SK-N-MC (cell line): ENCODE results near the gene SUPT6H.
"Not testable (repeated sequence)": the region's sequence is repeated elsewhere in the genome, so short reads cannot be mapped to it uniquely, and the experiment has no call there.

Experiments used
- DNase-seq: peaks from one replicate; pipeline ENCODE4 v3.0.0-alpha.2; 2011; ENCODE audit warnings: low read depth, low spot score
- H3K27ac ChIP-seq: fragments of 200-600 bp; sonication (generic); 2 replicates; pipeline ENCODE4 v1.5.1; 2016; ENCODE audit warnings: mixed run types
- H3K36me3 ChIP-seq: fragments of 200-600 bp; sonication (generic); 2 replicates; pipeline ENCODE4 v1.6.1; 2017; ENCODE audit warnings: antibody characterized with exemption, low read length, mixed read lengths; ENCODE audit not compliant: insufficient read depth
- H3K4me3 ChIP-seq: fragments of 200-600 bp; sonication (generic); 2 replicates; pipeline ENCODE4 v1.5.1; 2016
- H3K9ac ChIP-seq: fragments of 200-600 bp; sonication (generic); 2 replicates; pipeline ENCODE4 v1.8.0; 2017; ENCODE audit warnings: mixed run types, mixed read lengths; ENCODE audit not compliant: insufficient read length
- H3K9me3 ChIP-seq: fragments of 200-600 bp; sonication (generic); 2 replicates; pipeline ENCODE4 v1.6.1; 2017; ENCODE audit warnings: low read depth, mild to moderate bottlenecking, antibody characterized with exemption, low read length, moderate library complexity, mixed read lengths
- EZH2 ChIP-seq: fragments of 200-600 bp; sonication (generic); IDR thresholded peaks from one replicate; pipeline ENCODE4 v1.6.1; 2017; ENCODE audit warnings: antibody characterized with exemption
- FOXP2 ChIP-seq: optimal IDR thresholded peaks from 2 replicates; pipeline ENCODE3; 2011; ENCODE audit warnings: mild to moderate bottlenecking, moderate library complexity; ENCODE audit not compliant: insufficient read depth; ENCODE audit errors: extremely low read length, control extremely low read depth
- POLR2AphosphoS5 ChIP-seq: IDR thresholded peaks from 2 replicates; pipeline ENCODE4 v1.6.1; 2012; ENCODE audit warnings: mild to moderate bottlenecking, low read depth, low read length, borderline replicate concordance

The SUPT6H gene

DNA sequence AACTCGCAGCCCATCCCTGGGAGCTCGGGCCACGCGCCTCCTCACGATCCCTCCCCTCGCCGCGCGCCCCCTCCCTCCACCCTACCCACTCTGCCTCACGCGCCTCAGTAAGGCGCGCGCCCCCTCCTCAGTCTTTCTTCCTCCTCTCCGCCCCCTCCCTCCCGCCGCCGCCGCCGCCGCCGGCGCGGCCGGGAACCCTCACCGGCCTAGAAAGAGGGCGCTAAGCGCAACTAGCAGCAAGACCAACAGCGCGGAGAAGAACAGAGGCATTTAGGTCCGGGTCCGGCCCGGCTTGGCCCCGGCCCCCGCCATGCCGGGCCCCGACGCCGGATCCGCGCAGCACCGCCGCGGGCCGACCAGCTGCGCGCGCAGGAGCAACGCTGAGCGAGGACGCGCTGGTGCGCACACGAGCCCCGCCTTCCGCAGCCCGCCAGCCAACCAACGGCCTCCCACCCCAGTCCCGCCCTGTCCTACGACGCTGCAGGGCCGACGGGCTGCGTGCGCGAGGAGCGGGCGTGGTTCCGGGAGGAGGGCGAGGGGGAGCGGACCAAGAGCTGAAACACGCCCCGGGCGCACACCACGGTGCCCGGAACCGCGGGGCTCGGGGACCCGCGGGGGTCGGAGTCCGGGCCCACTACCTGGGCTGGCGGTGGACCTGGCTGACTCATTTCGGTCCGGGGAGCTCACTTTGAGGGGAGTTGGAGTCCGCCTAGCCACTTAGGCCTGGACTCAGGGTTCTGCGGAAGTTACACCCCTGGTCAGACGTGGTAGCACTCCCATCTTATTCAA is 17.0 kb upstream of the SUPT6H start, which contains the start of gene BLTP2:
TSS of gene BLTP2 (minus strand) at position 372 of the 789 bp plus-strand sequence. CDS start at position 270, 102 bp downstream.
- H3K27ac ChIP-seq: peak within 1 kb of the TSS; percentile 86
- DNase-seq: peak; percentile 22
- no peaks in the 10 kb centered on the region for H3K9me3 ChIP-seq
- H3K36me3 ChIP-seq: peaks cover 46% of the 10 kb centered on the region
- no peak for TF ChIP-seq EZH2
- no peak for TF ChIP-seq FOXP2
- peak; percentile 75; the same call in 1 of the 2 replicates for TF ChIP-seq POLR2AphosphoS5
- peak within 1 kb of the TSS; percentile 86 for H3K4me3 ChIP-seq
- H3K9ac ChIP-seq: peak within 1 kb of the TSS; percentile 94

- peaks cover 43% of the 10 kb centered on the region for H3K36me3 ChIP-seq
- no peak for DNase-seq
Observed at GRCh38 chr17:28645576-28645939, 16.4 kb upstream of the SUPT6H start.

DNA sequence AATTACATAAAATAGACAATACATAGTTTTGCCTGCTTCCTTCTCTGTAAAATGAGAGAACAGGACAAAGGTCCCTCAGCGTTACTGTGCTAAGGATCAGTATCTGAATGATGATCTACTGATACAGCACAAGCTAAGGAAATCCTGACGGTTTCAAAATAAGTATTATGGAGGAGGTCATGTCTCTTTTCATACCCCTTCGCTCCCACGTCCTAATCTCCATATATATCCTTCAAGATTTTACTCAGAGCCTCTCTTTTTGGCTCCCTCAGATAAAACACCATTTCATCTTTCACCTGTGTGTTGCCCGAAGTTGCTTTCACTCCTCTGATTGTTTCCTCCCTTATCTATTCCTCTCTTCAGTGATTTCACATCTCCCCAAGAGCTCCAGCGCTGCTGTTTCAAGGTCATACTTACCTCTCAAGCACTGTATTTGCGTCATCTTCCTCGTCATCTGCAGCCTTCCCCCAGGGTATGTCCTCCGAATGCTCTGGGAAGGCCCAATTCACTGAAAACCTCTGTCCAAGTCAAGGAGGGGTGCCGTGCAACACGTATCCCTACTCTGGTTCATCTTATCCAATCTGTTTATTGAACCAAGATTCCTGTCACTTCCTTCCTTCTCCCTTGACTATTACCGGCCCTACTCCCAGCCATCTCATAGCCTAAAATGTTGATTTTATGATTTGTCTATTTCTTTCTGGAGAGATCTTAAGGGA is 15.8 kb upstream of the SUPT6H start:
- no peak for TF ChIP-seq POLR2AphosphoS5
- TF ChIP-seq EZH2: no peak
- no peak for TF ChIP-seq FOXP2
- Histone ChIP-seq H3K36me3 (peaks cover 36% of the 10 kb centered on the region), H3K4me3 (peak overlapping the region; percentile 86), H3K9me3 (no peaks in the 10 kb centered on the region), H3K9ac (peak overlapping the region; percentile 82), H3K27ac (peak overlapping the region; percentile 86)
- no peak for DNase-seq

More at GRCh38 chr17:28645576-28645939, 16.4 kb upstream of the SUPT6H start:
- Histone ChIP-seq H3K27ac (peak overlapping the region; percentile 86), H3K9me3 (no peaks in the 10 kb centered on the region), H3K4me3 (peak overlapping the region; percentile 86), H3K9ac (peak overlapping the region; percentile 82)
- TF ChIP-seq FOXP2 (no peak), EZH2 (no peak), POLR2AphosphoS5 (no peak)

DNA sequence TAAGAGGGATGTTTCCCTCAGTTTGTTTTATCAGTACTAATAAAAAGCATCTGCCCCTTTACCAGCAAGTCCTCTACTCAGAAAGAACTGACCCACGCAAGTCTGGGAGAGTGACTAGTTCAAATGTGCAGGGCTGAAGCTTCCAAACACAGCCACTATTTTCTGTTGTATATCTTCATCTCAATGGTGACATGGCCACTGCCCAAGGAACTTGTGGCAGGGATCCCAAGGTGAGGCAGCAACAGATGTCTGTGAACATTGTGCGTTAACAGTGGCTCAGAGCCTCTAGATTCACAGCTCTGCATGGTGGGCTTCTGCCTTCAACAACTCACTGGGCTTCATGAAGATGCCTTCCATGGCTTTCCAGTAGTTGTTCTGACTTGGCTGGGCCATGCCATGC is 13.3 kb upstream of the SUPT6H start:
- no peak for TF ChIP-seq EZH2
- TF ChIP-seq POLR2AphosphoS5: no peak
- TF ChIP-seq FOXP2: no peak
- Histone ChIP-seq H3K9me3 (no peaks in the 10 kb centered on the region), H3K9ac (peak overlapping the region; percentile 20), H3K27ac (peak overlapping the region; percentile 64; the same call in 1 of the 2 replicates), H3K36me3 (peaks cover 19% of the 10 kb centered on the region), H3K4me3 (no peak overlapping the region)
- DNase-seq: no peak

DNA sequence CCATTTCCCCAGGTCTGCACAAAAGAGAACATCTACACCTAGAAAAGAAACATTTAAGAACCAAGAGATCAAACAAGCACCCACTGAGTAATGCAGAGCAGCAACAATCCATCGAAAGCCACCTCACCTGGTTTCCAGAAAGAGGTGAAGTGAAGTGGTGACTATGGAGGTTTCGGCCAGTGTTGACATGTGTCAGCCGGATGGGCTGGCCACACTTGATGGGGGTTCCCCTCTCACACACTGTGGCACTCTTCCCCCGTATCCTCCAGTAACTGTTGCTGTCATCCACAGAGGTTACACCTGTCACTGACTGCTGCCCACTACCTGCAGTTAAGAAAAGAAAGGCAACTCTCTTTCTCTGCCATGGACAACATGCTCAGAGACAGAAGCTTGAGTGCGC is 6.8 kb upstream of the SUPT6H start:
- TF ChIP-seq FOXP2 (no peak), EZH2 (no peak)
- Histone ChIP-seq H3K9me3 (no peaks in the 10 kb centered on the region), H3K27ac (no peak overlapping the region), H3K4me3 (no peak overlapping the region), H3K36me3 (peaks cover 12% of the 10 kb centered on the region), H3K9ac (no peak overlapping the region)
- no peak for DNase-seq

DNA sequence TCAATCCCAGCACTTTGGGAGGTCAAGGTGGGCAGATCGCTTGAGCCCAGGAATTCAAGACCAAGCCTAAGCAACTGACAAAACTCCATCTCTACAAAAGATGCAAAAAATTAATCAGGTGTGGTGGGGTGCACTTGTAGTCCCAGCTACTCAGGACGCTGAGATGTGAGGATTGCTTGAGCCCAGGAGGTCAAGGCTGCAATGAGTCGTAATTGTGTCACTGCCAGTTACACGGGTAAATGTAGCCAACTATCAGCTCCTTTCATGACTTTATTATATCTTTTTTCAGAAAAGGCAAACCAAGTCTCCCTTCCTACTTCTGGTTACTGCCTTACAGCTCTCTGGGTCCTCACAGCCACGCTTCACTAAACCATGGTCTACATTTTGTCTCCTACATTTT is 4.2 kb upstream of the SUPT6H start:
- Histone ChIP-seq H3K4me3 (no peak overlapping the region), H3K9ac (no peak overlapping the region), H3K36me3 (peaks cover 7% of the 10 kb centered on the region), H3K27ac (no peak overlapping the region), H3K9me3 (no peaks in the 10 kb centered on the region)
- TF ChIP-seq POLR2AphosphoS5 (no peak), FOXP2 (no peak), EZH2 (no peak)
- no peak for DNase-seq

GRCh38 chr17:28658342-28658741 is 3.7 kb upstream of the SUPT6H start:
- not testable (repeated sequence) for H3K27ac ChIP-seq, H3K4me3 ChIP-seq, DNase-seq, H3K36me3 ChIP-seq, H3K9me3 ChIP-seq, H3K9ac ChIP-seq

DNA sequence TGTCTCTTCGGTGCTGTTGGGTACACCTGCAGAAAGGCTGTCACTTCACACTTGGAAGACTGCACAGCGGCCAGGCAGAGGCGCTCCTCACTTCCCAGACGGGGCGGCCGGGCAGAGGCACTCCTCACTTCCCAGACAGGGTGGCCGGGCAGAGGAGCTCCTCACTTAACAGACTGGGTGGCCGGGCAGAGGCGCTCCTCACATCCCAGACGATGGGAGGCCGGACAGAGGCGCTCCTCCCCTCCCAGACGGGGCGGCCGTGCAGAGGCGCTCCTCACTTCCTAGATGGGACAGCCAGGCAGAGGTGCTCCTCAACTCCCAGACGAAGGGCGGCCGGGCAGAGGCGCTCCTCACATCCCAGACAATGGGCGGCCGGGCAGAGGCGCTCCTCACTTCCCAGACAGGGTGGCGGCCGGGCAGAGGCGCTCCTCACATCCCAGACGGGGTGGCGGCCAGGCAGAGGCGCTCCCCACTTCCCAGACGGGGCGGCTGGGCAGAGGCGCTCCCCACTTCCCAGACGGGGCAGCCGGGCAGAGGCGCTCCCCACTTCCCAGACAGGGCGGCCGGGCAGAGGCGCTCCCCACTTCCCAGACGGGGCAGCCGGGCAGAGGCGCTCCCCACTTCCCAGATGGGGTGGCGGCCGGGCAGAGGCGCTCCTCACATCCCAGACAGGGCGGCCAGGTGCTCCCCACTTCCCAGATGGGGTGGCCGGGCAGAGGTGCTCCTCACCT is 3.1 kb upstream of the SUPT6H start:
- not testable (repeated sequence) for H3K4me3 ChIP-seq, H3K36me3 ChIP-seq, DNase-seq

GRCh38 chr17:28659497-28659881 is 2.5 kb upstream of the SUPT6H start:
- H3K36me3 ChIP-seq, DNase-seq, H3K9ac ChIP-seq, H3K9me3 ChIP-seq, H3K27ac ChIP-seq, H3K4me3 ChIP-seq: not testable (repeated sequence)

More for the DNA sequence above, 3.1 kb upstream of the SUPT6H start:
- H3K9ac ChIP-seq, H3K9me3 ChIP-seq, H3K27ac ChIP-seq: not testable (repeated sequence)
